Activated T-cell treated with anti-CD3 and anti-CD28 coated beads for 1 hour (primary cell): ENCODE results near the gene NPFF.

Source experiments
- DNase-seq: peaks from one replicate; pipeline ENCODE4 v3.0.0-alpha.2; 2020; ENCODE audit warnings: low read depth

NPFF gene

DNA sequence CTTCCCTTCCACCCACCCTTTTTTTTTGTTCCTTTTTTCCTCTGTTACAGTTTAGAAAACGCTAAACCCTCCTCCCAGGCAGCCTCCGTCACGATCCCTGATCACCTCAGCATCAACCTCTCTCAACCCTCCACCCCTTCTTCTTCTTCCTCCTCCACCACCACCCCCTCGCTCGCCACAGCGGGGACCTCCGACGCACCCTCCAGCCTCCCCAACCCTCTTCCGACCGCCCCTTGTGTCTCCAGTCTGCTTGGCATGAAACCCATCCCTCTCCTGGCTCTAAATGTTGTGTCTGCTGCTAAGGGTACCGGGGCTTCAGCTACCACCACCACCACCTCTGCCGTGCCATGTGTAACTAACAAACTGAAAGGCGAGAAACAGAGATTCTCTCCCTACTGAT, 32.5 kb downstream of the NPFF start:
- no peak for DNase-seq

GRCh38 chr12:53474077-53474476, 33.2 kb downstream of the NPFF start:
- DNase-seq: no peak

GRCh38 chr12:53472056-53472582, 35.2 kb downstream of the NPFF start:
- DNase-seq: no peak

DNA sequence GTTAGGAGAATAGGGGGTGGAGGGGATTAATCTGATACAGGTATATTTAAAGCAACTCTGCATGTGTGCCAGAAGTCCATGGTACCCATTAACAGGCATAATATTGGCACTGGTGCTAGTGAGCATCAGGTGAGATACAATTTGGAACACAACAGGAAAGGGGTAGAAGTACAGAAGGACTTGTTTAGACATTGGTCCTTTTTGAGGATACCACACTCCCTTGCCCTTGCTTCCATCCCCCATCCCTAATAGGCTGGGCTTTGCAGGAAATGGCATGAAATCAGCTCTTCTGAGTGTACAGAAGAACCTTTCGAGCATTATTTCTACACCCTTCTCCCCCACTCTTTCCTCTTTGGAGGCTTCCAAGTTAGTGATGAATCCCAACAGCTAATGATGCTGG, 39.0 kb downstream of the NPFF start:
- DNase-seq: no peak

DNA sequence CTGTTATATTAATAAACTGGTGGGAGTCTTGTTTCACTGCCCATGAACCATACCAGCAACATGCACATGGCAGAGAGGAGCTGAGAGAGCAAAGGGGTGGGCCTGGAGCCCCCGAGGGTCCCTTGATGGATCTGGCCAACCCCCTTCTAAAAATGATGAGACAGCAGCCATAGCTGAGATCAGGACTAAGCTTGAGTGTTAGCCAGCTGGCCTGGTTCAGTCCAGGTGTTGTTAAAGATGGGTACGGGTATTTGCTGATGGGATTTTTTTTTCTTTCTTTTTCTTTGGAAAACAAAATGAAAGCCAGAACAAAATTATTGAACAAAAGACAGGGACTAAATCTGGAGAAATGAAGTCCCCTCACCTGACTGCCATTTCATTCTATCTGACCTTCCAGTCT, 39.4 kb downstream of the NPFF start:
- DNase-seq: no peak

GRCh38 chr12:53467082-53467481, 40.2 kb downstream of the NPFF start:
- DNase-seq: no peak

DNA sequence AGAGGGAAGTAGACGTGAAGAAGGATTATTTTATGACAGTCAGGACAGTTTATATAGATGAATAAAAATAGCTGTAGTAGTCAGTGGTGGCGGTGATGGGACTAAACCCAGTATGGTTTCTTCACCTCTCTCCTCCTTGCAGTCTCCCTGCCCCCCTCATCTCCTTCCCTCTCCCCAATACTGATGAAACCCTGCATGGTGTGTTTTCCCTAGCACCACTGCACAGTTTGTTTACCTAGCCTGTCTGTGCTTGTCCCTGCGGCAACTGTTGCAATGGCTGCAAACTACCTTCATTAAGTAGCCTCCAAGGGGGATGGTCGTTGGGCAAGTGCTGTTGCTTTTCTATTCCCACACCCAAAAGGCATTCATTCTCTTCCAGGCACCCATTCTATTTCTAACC, 40.6 kb downstream of the NPFF start:
- DNase-seq: no peak

- DNase-seq: no peak
Measured at GRCh38 chr12:53465679-53466078, 41.6 kb downstream of the NPFF start.

DNA sequence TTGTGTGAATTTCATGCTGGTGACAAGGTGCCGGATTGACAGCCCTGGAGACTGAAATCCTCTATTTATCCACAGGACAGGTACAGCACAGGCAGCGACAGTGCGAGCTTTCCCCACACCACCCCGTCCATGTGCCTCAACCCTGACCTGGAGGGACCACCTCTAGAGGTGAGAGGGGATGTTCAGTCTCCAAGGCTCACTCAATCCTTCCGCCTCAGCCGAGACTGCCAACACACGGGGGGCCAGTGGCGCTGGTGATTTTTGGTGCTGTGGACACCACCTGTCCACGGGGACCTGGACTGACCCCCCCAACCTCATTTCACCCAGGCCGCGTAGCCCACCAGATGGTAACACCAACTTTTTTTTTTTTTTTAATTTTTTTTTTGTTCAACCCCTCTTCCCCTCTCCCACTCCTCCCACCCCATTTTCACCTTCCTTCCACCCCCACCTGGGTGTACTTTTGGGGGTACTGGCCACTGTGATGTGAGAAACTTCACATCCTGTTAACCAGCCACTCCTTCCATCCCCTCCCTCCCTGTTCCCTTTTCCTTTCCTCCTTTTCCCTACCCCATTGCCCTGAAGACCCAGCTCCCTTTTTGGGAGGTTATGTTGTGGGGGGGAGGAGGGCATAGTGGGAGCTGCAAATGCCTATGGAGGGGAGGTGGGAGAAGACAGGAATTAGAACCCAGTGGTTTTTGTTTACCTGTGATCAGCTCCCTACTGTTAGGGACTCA, 42.4 kb downstream of the NPFF start:
- no peak for DNase-seq

DNA sequence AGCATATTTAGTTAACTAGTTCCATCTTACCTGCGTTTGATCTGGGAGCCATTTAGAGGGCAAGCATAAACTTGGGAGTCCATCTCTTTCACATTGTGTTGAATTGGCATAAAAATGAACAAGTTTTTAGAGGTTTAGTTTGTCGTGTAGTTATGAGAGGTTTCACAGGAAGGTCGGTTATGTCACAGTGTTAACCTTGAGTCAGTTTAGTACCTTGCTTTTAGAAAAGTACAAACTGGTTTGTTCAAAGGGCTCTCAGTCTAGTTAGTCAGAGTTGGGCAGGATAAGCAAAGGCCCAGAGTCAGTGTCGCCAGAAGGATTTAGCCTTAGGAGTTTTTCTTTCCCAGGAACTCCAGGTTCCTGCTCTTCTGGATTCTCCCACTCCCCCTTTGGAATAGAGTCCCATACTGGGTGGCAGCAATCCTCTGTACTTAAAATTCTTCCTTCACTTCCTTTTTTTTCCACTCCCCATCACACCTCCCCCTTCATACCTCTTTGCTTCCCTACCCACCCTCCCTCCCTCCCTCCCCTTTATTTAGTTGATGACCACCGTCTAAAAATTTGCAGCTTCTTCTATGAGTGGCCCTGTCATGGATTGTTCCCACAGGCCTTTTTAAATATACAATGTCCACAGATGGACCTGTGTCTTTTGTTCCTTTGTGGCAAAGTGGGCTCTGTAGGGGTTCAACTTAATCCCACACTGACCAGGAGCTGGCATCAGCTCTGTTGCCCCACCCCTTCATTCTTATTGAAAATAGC, 43.3 kb downstream of the NPFF start:
- no peak for DNase-seq

GRCh38 chr12:53462935-53463334, 44.3 kb downstream of the NPFF start:
- DNase-seq: no peak

- no peak for DNase-seq
Measured at GRCh38 chr12:53461591-53461990, 45.7 kb downstream of the NPFF start.

DNA sequence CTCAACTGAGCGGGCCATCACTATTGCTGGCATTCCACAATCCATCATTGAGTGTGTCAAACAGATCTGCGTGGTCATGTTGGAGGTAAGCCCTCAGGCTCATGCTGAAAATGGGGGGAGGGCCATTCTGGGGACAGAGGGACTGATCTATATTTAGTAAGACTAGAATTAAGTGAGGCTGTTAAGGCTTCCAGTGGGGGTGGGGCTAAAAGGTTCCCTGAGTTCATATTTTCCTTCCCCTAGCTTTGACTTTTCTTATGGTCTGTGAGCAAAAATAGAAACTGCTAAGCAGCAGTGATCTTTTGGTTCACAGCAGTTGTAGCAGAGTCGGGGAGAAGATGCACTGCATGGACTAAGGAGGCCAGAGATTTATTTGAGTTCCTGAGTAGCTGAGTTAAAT, 46.2 kb downstream of the NPFF start:
- no peak for DNase-seq

- no peak for DNase-seq
Measured at GRCh38 chr12:53459097-53459496, 48.2 kb downstream of the NPFF start.
